ENCODE results near the gene ACBD4.

DNA sequence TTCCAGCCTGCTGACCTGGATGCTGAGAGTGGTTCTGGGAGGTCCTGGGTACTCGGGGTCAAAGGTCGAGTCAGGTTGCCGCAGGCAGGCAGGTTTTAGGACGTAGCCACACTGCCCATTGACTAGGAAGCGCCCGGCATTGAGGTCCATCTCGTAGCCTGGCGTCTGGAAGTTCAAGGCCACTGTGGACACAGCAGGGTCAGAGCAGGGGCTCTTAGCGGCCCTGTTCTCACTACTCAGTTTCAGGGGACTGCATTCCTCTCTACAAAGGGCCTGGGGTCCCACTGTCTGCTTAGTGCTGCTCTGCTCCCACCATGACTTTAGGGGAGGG lies 22.1 kb upstream of the ACBD4 start:
- TF ChIP-seq, protein P1, sequence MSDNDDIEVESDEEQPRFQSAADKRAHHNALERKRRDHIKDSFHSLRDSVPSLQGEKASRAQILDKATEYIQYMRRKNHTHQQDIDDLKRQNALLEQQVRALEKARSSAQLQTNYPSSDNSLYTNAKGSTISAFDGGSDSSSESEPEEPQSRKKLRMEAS (IDR thresholded peaks at IDR 0.05) = no peak
- no peak for TF ChIP-seq GABPA (IDR thresholded peaks at IDR 0.05 in 1 of 2, conservative IDR thresholded peaks at IDR 0.05 in 1 of 2)
- TF ChIP-seq, protein P2, sequence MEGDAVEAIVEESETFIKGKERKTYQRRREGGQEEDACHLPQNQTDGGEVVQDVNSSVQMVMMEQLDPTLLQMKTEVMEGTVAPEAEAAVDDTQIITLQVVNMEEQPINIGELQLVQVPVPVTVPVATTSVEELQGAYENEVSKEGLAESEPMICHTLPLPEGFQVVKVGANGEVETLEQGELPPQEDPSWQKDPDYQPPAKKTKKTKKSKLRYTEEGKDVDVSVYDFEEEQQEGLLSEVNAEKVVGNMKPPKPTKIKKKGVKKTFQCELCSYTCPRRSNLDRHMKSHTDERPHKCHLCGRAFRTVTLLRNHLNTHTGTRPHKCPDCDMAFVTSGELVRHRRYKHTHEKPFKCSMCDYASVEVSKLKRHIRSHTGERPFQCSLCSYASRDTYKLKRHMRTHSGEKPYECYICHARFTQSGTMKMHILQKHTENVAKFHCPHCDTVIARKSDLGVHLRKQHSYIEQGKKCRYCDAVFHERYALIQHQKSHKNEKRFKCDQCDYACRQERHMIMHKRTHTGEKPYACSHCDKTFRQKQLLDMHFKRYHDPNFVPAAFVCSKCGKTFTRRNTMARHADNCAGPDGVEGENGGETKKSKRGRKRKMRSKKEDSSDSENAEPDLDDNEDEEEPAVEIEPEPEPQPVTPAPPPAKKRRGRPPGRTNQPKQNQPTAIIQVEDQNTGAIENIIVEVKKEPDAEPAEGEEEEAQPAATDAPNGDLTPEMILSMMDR (IDR thresholded peaks at IDR 0.05; ENCODE audit: low read depth, low read length, missing input control) = no peak
- no peak for TF ChIP-seq YY1 (IDR thresholded peaks at IDR 0.05)
- TF ChIP-seq TAF1 (conservative IDR thresholded peaks at IDR 0.05) = no peak
- TF ChIP-seq, protein P3, sequence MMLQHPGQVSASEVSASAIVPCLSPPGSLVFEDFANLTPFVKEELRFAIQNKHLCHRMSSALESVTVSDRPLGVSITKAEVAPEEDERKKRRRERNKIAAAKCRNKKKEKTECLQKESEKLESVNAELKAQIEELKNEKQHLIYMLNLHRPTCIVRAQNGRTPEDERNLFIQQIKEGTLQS (IDR thresholded peaks at IDR 0.05) = no peak
- TF ChIP-seq JUND (IDR thresholded peaks at IDR 0.05) = no peak
